Lower leg skin (tissue), 4 donors: ENCODE results near the gene SLC35F3. TPM values are rescaled to one million over a fixed set of nuclear protein-coding genes. Genes with fewer than 3 reads are reported as not detected.

Experiments used
- DNase-seq, 2 donors: peaks; one replicate each; pipeline ENCODE4 v3.0.0-alpha.2; 2019; ENCODE audit warnings: low spot score in 2 of 2
- H3K4me3 ChIP-seq: fragments of 200-600 bp; sonication (generic); 2 replicates; pipeline ENCODE4 v1.5.1; 2017; ENCODE audit warnings: mild to moderate bottlenecking, low read depth; ENCODE audit not compliant: poor library complexity, severe bottlenecking
- CTCF ChIP-seq, 3 donors: fragments of 450-650 bp; IDR thresholded peaks; one replicate each; pipeline ENCODE4 v1.5.1; 2016; ENCODE audit warnings: antibody characterized with exemption in 3 of 3, mild to moderate bottlenecking in 3 of 3, moderate library complexity in 2 of 3
- POLR2A ChIP-seq, 2 donors: fragments of 450-650 bp; IDR thresholded peaks; one replicate each; pipeline ENCODE4 v1.6.1; 2016 to 2017; ENCODE audit warnings: antibody characterized with exemption in 2 of 2, mild to moderate bottlenecking in 1 of 2, moderate library complexity in 1 of 2
- WGBS, 2 donors: methylation state at CpG; one replicate each; pipeline ENCODE4 v1.1.5; 2018; 5-methylcytosine and 5-hydroxymethylcytosine counted together
- intact Hi-C: fragments of 100-400 bp; cut with DNase I; formaldehyde crosslinking; loops from one replicate; pipeline ENCODE4 v1.15.0; 2023; ENCODE audit warnings: low total_unique reads
- total RNA-seq, 4 donors: library from RNA; depleted of rRNA; stranded (reverse); fragments of >200 nt; gene quantifications; one replicate each; pipeline ENCODE4 v1.1.0, GENCODE V29; 2016

The SLC35F3 gene
- total RNA-seq, 4 donors from 2014 or later, result 0.42 to 0.83 (median 0.64) TPM

DNA sequence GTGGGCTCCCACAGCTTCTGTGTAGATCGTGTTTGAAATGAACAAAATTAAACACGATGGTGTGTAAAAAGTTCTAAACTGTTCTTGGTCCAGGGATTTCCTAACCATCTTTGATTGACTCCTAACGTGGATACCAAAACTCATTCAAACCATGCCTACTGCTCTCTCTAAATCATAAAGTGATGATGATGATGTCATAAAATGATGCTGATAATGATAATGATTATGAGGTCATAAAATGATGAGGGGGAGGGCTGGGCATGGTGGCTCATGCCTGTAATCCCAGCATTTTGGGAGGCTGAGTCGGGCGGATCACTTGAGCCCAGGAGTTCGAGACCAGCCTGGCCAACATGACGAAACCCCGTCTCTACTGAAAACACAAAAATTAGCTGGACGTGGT, 335.5 kb downstream of the SLC35F3 start:
- 90 to 96% methylated on average over 9 of the region's 9 CpGs for WGBS, 2 donors
- H3K4me3 ChIP-seq, result no peak overlapping the region
- DNase-seq, result peak in 1 of 2 donors; percentile 6
- intact Hi-C loops, result no loop called here
- TF ChIP-seq CTCF (IDR thresholded peaks at IDR 0.05), result no peak
- TF ChIP-seq POLR2A (IDR thresholded peaks at IDR 0.05), result no peak

- DNase-seq, result no peak
- H3K4me3 ChIP-seq, result no peak overlapping the region
- intact Hi-C loops, result no loop called here
- no peak for TF ChIP-seq POLR2A (IDR thresholded peaks at IDR 0.05)
- no peak for TF ChIP-seq CTCF (IDR thresholded peaks at IDR 0.05)
Measured at GRCh38 chr1:234240680-234241079, 336.2 kb downstream of the SLC35F3 start.

GRCh38 chr1:234241941-234242490, 337.5 kb downstream of the SLC35F3 start:
- TF ChIP-seq CTCF (IDR thresholded peaks at IDR 0.05) (no peak), POLR2A (IDR thresholded peaks at IDR 0.05) (no peak)
- H3K4me3 ChIP-seq, result no peak overlapping the region
- peak in 1 of 2 donors; percentile 56 for DNase-seq
- intact Hi-C loops, result no loop called here
- WGBS, 2 donors, result 85 to 88% methylated on average over 5 of the region's 5 CpGs

DNA sequence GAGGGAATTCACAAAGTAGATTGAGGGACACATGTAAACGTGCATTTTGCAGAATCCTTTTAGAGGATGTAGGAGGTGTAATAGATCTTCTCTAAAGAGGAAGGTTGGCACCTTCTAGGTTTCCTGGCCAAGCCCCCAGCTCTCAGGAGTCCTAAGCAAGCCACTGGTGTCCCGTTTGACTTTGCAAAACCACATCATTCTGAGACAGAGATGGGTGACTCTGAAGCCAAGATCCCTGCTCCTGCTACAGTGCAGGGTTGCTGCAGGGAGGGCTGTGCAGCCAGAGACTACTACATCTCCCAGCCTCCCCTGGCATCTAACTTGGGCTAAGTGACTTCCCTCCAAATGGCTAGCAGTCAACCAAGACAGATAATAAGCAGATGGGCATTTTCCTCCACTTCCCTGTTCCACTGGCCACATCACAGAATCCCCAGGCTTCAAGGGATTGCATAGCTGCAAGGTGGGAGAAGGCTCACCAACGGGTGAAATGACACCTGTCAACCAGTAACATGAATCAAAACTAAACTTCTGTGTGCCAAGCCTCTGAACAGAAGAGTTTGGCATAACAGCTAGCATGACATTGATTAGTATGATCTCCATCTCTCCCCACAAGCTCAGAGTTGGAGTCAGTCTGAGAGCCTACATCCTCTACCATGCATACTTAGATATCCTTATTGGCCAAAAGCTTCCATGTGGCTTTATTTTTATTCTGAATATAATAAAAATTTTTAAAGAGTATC, 339.2 kb downstream of the SLC35F3 start:
- 45 to 51% methylated on average over 3 of the region's 3 CpGs for WGBS, 2 donors
- intact Hi-C loops, result no loop called here
- DNase-seq, result peak in 1 of 2 donors; percentile 37
- no peak for TF ChIP-seq POLR2A (IDR thresholded peaks at IDR 0.05)
- no peak for TF ChIP-seq CTCF (IDR thresholded peaks at IDR 0.05)
- no peak overlapping the region for H3K4me3 ChIP-seq

DNA sequence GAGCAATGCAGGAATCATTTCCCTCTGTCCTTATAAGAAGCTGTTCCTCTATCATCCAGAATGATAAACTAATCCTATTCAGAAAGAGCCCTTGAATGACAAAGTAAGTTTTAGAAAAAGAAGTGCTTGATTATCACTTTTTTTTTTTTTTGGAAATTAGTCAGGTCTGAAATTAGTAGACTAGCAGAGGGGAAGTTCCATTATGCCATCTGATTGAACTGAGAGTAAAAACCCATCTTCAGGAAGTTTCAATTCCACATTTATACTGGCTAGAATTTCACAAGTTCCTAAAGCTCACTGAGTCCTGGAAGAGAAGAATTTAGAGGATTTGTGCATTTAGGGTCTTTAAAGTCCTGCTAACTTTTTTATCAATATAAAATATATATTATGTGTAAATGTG, 340.0 kb downstream of the SLC35F3 start:
- no peak for TF ChIP-seq CTCF (IDR thresholded peaks at IDR 0.05)
- no peak for TF ChIP-seq POLR2A (IDR thresholded peaks at IDR 0.05)
- no peak overlapping the region for H3K4me3 ChIP-seq
- DNase-seq, result no peak
- intact Hi-C loops, result no loop called here
